T-cell (primary cell): ENCODE data around the gene HOTAIR. TPM values are rescaled to one million over a fixed set of nuclear protein-coding genes. Genes with fewer than 3 reads are reported as not detected.
A peak's percentile ranks its signal among the peaks of the same experiment; 100 is the strongest.

Source experiments
- ATAC-seq, 4 experiments: fragments of 200-7000 bp in 3 of 4; fragments of 150-1000 bp in 1 of 4; cut with Tn5 transposase; replicated peaks in 1 of 4; 1 replicate in 3 of 4; 2 replicates in 1 of 4; pipeline ENCODE4 v1.10.0; 2021; ENCODE audit warnings: moderate library complexity in 3 of 4, mild to moderate bottlenecking in 2 of 4, moderate number of reproducible peaks in 1 of 4
- CTCF ChIA-PET, 2 donors: fragments of 300-600 bp; sonication (Branson Sonifier 250); formaldehyde crosslinking; loops; one replicate each; lab custom pipeline; 2022; ENCODE audit warnings: antibody characterized with exemption in 2 of 2; lab: Charles Lee
- POLR2A ChIA-PET, 2 donors: fragments of 300-600 bp; sonication (Branson Sonifier 250); formaldehyde crosslinking; loops; one replicate each; lab custom pipeline; 2022; ENCODE audit warnings: antibody characterized with exemption in 2 of 2; lab: Charles Lee
- DNase-seq, 35 experiments: peaks; one replicate each; pipeline versions ENCODE4 v3.0.0 to v3.0.0-alpha.2; 2013 to 2023
- H3K27ac ChIP-seq: one replicate; pipeline ENCODE4 v1.5.1; 2013; ENCODE audit warnings: low read length
- H3K27me3 ChIP-seq, 2 experiments: replicated peaks in 1 of 2; 1 replicate in 1 of 2; 2 replicates in 1 of 2; pipeline versions ENCODE4 v1.6.1 to v1.7.0; 2013; ENCODE audit warnings: low read length in 1 of 2, mixed read lengths in 1 of 2; ENCODE audit not compliant: control insufficient read depth in 2 of 2, insufficient read depth in 2 of 2; ENCODE audit errors: extremely low read depth in 1 of 2
- H3K36me3 ChIP-seq, 2 donors: 1 replicate in 1 of 2; 2 replicates in 1 of 2; pipeline versions ENCODE4 v1.6.1 to v1.7.0; 2013; ENCODE audit warnings: low read length in 1 of 2; ENCODE audit not compliant: control insufficient read depth in 2 of 2, insufficient read depth in 1 of 2; ENCODE audit errors: extremely low read depth in 1 of 2
- H3K4me1 ChIP-seq, 2 experiments: 1 replicate in 1 of 2; 2 replicates in 1 of 2; pipeline versions ENCODE4 v1.6.1 to v1.7.0; 2013; ENCODE audit warnings: low read length in 2 of 2, mixed read lengths in 1 of 2; ENCODE audit not compliant: insufficient read depth in 2 of 2, control insufficient read depth in 1 of 2; ENCODE audit errors: extremely low read depth in 1 of 2
- H3K4me3 ChIP-seq, 2 donors: 1 replicate in 1 of 2; 2 replicates in 1 of 2; pipeline versions ENCODE4 v1.5.1 to v1.7.0; 2013; ENCODE audit warnings: mild to moderate bottlenecking in 2 of 2, low read length in 1 of 2, moderate library complexity in 1 of 2; ENCODE audit not compliant: control insufficient read depth in 1 of 2; ENCODE audit errors: extremely low read depth in 1 of 2
- H3K9me3 ChIP-seq: 2 replicates; pipeline ENCODE4 v1.7.0; 2013
- H3K27ac Mint-ChIP-seq, 2 donors: one replicate each; pipeline ENCODE4 v1.8.0; 2020 to 2021; ENCODE audit warnings: mild to moderate bottlenecking in 2 of 2, mixed read lengths in 2 of 2
- H3K27me3 Mint-ChIP-seq, 2 donors: one replicate each; pipeline ENCODE4 v1.8.0; 2021 to 2022; ENCODE audit warnings: mixed read lengths in 2 of 2
- H3K36me3 Mint-ChIP-seq: one replicate; pipeline ENCODE4 v1.8.0; 2021; ENCODE audit warnings: mixed read lengths
- H3K4me1 Mint-ChIP-seq, 3 donors: one replicate each; pipeline ENCODE4 v1.8.0; 2020 to 2022; ENCODE audit warnings: mixed read lengths in 3 of 3, mild to moderate bottlenecking in 1 of 3
- H3K4me3 Mint-ChIP-seq, 3 donors: one replicate each; pipeline ENCODE4 v1.8.0; 2020 to 2022; ENCODE audit warnings: mild to moderate bottlenecking in 3 of 3, mixed read lengths in 3 of 3, moderate library complexity in 3 of 3
- H3K9me3 Mint-ChIP-seq, 3 donors: one replicate each; pipeline ENCODE4 v1.8.0; 2020 to 2022; ENCODE audit warnings: mixed read lengths in 3 of 3
- WGBS: methylation state at CpG from one replicate; pipeline ENCODE4 v1.1.5; 2013; ENCODE audit warnings: missing lambda C conversion rate; ENCODE audit not compliant: insufficient coverage; 5-methylcytosine and 5-hydroxymethylcytosine counted together
- total RNA-seq, 35 experiments: library from RNA in 6 of 35; stranded (reverse) in 6 of 35; fragments of 120-200 nt in 1 of 35; gene quantifications; one replicate each; pipeline versions ENCODE4 v1.2.1 to v1.2.4 and lab custom pipeline; 2013 to 2026

HOTAIR gene
- total RNA-seq, 5 donors from 2014 or later (not counting 1 experiment from before 2014, with no cell fraction given): not detected

DNA sequence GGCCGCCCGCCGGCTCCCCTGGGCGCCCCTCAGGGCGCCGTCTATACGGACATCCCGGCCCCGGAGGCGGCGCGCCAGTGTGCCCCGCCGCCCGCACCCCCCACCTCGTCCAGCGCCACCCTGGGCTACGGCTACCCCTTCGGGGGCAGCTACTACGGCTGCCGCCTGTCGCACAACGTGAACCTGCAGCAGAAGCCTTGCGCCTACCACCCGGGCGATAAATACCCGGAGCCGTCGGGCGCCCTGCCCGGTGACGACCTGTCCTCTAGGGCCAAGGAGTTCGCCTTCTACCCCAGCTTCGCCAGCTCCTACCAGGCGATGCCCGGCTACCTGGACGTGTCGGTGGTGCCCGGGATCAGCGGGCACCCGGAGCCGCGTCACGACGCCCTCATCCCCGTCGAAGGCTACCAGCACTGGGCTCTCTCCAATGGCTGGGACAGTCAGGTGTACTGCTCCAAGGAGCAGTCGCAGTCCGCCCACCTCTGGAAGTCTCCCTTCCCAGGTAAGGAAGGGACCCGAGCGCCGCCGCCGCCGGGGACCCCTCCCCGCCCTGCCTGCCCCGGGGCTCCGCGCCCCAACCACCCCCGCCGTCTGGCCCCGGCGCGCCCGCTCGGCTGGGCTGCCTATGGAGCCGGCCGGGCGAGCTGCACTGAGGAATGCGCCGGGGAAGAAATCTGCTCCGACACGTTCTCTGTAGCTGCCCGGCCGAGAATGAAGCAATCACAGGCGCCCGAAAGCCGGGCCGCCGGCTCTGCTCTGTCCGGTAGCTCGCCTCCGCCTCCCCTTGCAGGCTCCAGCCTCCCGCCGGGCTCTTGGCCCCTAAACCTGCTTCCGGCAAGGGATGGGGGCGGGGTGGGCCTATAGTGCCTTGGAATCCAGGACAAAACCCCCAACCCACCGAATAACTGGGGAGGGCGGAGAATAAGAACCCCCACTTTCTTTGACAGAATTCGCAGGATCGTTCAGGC is 35.3 kb downstream of the HOTAIR start:
- H3K4me3 ChIP-seq: no peak overlapping the region
- ATAC-seq (peak in 1 of 4 experiments; percentile 24), DNase-seq (no peak)
- no peaks in the 10 kb centered on the region for H3K36me3 Mint-ChIP-seq
- peaks cover 0 to 3% (median 0%) of the 10 kb centered on the region in 3 donors for H3K9me3 Mint-ChIP-seq
- peaks cover 84 to 87% of the 10 kb centered on the region in 2 donors for H3K27me3 Mint-ChIP-seq
- H3K9me3 ChIP-seq: no peaks in the 10 kb centered on the region
- peak overlapping the region in 1 of 2 donors; percentile 31 for H3K27ac Mint-ChIP-seq
- H3K4me1 Mint-ChIP-seq: peaks cover 15 to 28% (median 18%) of the 10 kb centered on the region in 3 donors
- no peak overlapping the region for H3K27ac ChIP-seq
- CTCF ChIA-PET: no interaction called here
- POLR2A ChIA-PET: no interaction called here
- peaks cover 0 to 23% of the 10 kb centered on the region in 2 experiments for H3K4me1 ChIP-seq
- peak overlapping the region in 1 of 3 donors; percentile 3 for H3K4me3 Mint-ChIP-seq
- 15% methylated on average over 83 of the region's 91 CpGs for WGBS
- peaks cover 34 to 74% of the 10 kb centered on the region in 2 experiments for H3K27me3 ChIP-seq
- H3K36me3 ChIP-seq: no peaks in the 10 kb centered on the region

DNA sequence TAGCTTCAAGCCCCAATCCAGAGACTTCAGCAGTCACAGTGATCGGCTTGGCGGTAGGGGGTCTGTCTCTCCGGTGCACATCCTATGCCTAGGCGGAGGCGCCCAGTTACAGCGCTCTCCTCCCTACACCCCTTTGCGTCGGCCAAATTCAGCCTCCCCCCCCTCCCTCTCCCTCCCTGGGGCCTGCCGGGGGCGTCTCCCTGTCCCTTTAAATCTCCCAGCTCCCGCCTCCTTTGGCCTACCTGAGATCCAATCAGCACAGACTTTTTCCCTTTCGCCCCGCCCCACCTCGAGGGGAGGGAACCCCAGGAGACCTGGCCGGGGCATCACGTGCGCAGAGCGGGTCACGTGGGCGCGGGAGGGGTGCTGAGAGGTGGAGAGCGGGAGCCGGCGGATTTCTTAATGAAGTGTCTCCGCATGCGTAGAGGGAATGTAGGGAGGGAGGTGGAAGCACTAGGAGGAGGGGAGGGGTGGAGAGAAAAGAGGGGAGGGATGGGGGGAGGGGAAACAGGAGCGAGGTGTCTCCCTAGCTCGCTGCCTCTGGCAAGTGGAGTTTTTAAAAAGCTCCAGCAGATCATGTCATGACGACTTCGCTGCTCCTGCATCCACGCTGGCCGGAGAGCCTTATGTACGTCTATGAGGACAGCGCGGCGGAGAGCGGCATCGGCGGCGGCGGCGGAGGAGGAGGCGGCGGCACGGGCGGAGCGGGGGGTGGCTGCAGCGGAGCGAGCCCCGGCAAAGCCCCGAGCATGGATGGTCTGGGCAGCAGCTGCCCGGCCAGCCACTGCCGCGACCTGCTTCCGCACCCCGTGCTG is 36.2 kb downstream of the HOTAIR start, which contains the start of gene HOXC13:
Gene HOXC13, plus strand, starts transcription at position 506 of the 815 bp plus-strand sequence. Its CDS starts 76 bp downstream, at position 582.
- ChIA-PET CTCF (interaction anchor here in 1 of 2 donors (0.6 kb wide), 1 partner anchor 51 kb away, joined by 3 read pairs; no protein-coding TSS in a partner anchor), POLR2A (interaction anchor here in 1 of 2 donors (0.6 kb wide), 1 partner anchor 12 kb away, joined by 5 read pairs; no protein-coding TSS in a partner anchor)
- H3K4me3 ChIP-seq: no peak within 1 kb of the TSS
- no peaks in the 10 kb centered on the region for H3K9me3 ChIP-seq
- Mint-ChIP-seq H3K36me3 (no peaks in the 10 kb centered on the region), H3K4me3 (peak within 1 kb of the TSS in 2 of 3 donors; percentile 6 to 48), H3K4me1 (peaks cover 15 to 28% (median 18%) of the 10 kb centered on the region in 3 donors), H3K9me3 (peaks cover 0 to 3% (median 0%) of the 10 kb centered on the region in 3 donors), H3K27me3 (peaks cover 84 to 87% of the 10 kb centered on the region in 2 donors), H3K27ac (peak within 1 kb of the TSS in 1 of 2 donors; percentile 31)
- 15% methylated on average over 52 of the region's 56 CpGs for WGBS
- peaks cover 29 to 78% of the 10 kb centered on the region in 2 experiments for H3K27me3 ChIP-seq
- DNase-seq: peak in 4 of 35 experiments; percentile 17 to 36 (median 23)
- no peak within 1 kb of the TSS for H3K27ac ChIP-seq
- peak in 2 of 4 experiments; percentile 17 to 58 for ATAC-seq
- H3K36me3 ChIP-seq: no peaks in the 10 kb centered on the region
- peaks cover 0 to 23% of the 10 kb centered on the region in 2 experiments for H3K4me1 ChIP-seq

DNA sequence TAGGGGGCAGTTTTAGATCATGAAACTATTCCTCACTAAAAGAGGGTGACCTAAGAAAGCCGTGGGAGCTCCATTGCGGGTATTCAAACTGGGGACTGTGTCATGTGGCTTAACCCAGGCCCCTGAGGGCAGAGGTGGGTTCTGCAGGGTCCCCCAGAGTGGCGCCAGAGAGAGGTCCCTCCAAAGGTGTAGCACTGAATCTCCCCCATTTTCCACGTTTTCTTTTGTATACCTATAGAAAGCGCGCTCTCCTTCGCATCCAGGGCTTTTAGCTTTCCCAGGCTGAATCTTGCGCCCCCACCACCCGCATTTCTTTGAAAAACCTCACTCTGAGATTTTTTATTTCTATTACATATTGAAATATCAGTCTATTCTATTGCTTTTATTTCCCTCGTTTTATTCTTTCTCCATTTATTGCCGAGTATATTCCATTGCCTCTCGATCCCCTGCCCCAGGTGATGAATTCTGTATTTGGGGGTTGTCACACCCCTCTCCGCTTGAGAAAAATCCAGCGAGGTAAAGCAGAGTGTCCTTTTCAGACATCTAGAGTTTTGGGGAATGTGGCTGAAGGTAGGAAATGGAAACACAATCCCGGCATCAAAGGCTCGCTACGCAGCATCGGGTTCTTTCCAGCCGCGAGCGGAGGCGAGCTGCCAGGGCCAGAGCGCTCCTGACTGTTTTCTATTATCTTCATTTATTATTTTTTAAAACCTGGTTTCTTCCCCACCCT is 37.0 kb downstream of the HOTAIR start:
- peaks cover 0 to 23% of the 10 kb centered on the region in 2 experiments for H3K4me1 ChIP-seq
- ATAC-seq (no peak), DNase-seq (no peak)
- H3K4me3 ChIP-seq: no peak overlapping the region
- ChIA-PET CTCF (interaction anchor here in 1 of 2 donors (0.6 kb wide), 1 partner anchor 52 kb away, joined by 3 read pairs; no protein-coding TSS in a partner anchor), POLR2A (no interaction called here)
- Mint-ChIP-seq H3K27me3 (peaks cover 84 to 87% of the 10 kb centered on the region in 2 donors), H3K4me1 (peaks cover 15 to 28% (median 18%) of the 10 kb centered on the region in 3 donors), H3K9me3 (peaks cover 0 to 3% (median 0%) of the 10 kb centered on the region in 3 donors), H3K36me3 (no peaks in the 10 kb centered on the region), H3K4me3 (peak overlapping the region in 1 of 3 donors; percentile 48), H3K27ac (no peak overlapping the region)
- no peak overlapping the region for H3K27ac ChIP-seq
- H3K36me3 ChIP-seq: no peaks in the 10 kb centered on the region
- 19% methylated on average over 10 of the region's 23 CpGs for WGBS
- peaks cover 31 to 83% of the 10 kb centered on the region in 2 experiments for H3K27me3 ChIP-seq
- no peaks in the 10 kb centered on the region for H3K9me3 ChIP-seq

DNA sequence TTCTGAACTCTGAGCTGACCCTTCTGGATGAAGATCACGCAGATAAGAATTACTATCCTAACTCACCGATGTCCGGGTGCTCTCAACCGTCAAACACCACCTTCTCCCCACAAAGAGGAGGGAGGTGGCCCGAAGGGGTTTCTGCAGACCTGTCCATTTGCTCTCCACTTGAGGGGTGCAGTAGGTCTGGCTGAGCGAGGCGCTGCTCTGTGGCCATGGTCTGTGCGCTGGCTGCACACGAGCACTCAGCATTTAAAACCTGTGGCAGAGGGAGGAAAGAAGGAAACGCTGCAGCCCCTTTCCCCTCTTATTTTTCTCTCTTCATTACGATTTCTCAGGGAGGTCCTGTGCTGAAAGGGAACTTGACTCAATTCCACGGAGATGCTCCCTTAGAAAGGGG is 37.7 kb downstream of the HOTAIR start:
- no peaks in the 10 kb centered on the region for H3K36me3 Mint-ChIP-seq
- ChIA-PET CTCF (no interaction called here), POLR2A (no interaction called here)
- Histone ChIP-seq H3K27ac (no peak overlapping the region), H3K4me3 (no peak overlapping the region), H3K4me1 (peaks cover 0 to 23% of the 10 kb centered on the region in 2 experiments), H3K9me3 (no peaks in the 10 kb centered on the region), H3K36me3 (no peaks in the 10 kb centered on the region), H3K27me3 (peaks cover 35 to 84% of the 10 kb centered on the region in 2 experiments)
- H3K27ac Mint-ChIP-seq: peak overlapping the region in 1 of 2 donors; percentile 56
- no peak overlapping the region for H3K4me3 Mint-ChIP-seq
- no peak for ATAC-seq
- DNase-seq: no peak
- 20% methylated on average over 1 of the region's 12 CpGs for WGBS
- peaks cover 15 to 28% (median 18%) of the 10 kb centered on the region in 3 donors for H3K4me1 Mint-ChIP-seq
- H3K9me3 Mint-ChIP-seq: peaks cover 0 to 3% (median 0%) of the 10 kb centered on the region in 3 donors
- H3K27me3 Mint-ChIP-seq: peaks cover 84 to 89% of the 10 kb centered on the region in 2 donors

DNA sequence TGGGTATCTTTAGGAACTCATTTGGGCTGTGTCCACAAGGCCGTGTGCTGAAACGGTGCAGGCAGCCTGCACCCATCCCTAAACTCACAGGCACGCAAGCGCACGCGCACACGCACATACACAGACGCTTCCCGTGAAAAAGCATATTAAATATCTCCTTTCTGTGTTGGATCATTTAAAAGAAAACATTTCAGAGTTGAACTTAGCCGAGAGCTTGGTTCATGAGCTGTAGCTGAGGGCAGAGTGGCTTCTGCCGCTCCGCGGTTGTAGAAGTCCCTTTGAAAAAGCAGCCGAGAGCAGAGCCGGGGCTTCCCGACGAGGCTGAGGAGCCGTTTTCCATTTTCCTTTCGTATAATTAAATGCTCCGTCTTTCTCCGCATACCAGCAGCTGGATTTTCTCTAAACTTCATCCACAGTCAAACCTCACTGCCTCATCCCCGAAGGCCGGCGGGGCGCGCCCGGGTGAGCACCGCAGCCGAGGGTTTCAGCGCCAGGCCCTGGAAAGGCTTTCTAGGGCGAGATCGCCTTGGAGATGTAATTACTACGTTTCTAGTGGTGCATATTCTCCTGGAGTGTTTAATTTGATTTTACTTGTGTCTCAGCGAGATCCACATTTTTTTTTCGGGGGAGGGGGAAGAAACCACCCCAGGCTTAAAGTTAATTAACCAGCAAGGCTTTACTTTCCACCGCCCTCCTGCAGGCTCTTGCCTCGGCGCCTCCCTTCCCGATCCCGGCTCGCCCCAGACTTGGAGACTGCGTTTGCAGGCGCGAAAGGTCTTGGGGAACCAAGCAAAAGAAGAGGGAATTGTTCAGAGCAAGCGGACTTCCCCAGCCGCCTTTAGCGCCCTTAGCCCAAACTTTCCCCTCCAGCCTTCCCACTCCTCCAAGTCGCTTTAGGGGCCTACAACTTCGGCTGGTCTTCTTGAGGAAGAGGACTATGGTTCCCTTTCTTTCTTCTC is 39.1 kb downstream of the HOTAIR start:
- peaks cover 29 to 83% of the 10 kb centered on the region in 2 experiments for H3K27me3 ChIP-seq
- Mint-ChIP-seq H3K27ac (peak overlapping the region in 1 of 2 donors; percentile 39), H3K27me3 (peaks cover 84 to 88% of the 10 kb centered on the region in 2 donors), H3K4me1 (peaks cover 15 to 28% (median 18%) of the 10 kb centered on the region in 3 donors), H3K4me3 (peak overlapping the region; percentile 28 to 46 (median 46)), H3K36me3 (no peaks in the 10 kb centered on the region), H3K9me3 (peaks cover 0 to 4% (median 0%) of the 10 kb centered on the region in 3 donors)
- 11% methylated on average over 32 of the region's 49 CpGs for WGBS
- CTCF ChIA-PET: no interaction called here
- H3K4me1 ChIP-seq: peaks cover 0 to 23% of the 10 kb centered on the region in 2 experiments
- H3K4me3 ChIP-seq: peak overlapping the region in 1 of 2 donors; percentile 25
- no peaks in the 10 kb centered on the region for H3K36me3 ChIP-seq
- POLR2A ChIA-PET: no interaction called here
- DNase-seq: no peak
- ATAC-seq: peak in 1 of 4 experiments; percentile 54
- H3K9me3 ChIP-seq: no peaks in the 10 kb centered on the region
- H3K27ac ChIP-seq: no peak overlapping the region
